HG03460 (cell line): Measurements from ENCODE around the gene NMBR.
"Not testable (repeated sequence)": the region's sequence is repeated elsewhere in the genome, so short reads cannot be mapped to it uniquely, and the experiment has no call there.

Experiments used
- ATAC-seq: cut with Tn5 transposase; IDR thresholded peaks from one replicate; pipeline ENCODE4 v1.9.1; 2021; ENCODE audit not compliant: unreplicated experiment

Gene NMBR

DNA sequence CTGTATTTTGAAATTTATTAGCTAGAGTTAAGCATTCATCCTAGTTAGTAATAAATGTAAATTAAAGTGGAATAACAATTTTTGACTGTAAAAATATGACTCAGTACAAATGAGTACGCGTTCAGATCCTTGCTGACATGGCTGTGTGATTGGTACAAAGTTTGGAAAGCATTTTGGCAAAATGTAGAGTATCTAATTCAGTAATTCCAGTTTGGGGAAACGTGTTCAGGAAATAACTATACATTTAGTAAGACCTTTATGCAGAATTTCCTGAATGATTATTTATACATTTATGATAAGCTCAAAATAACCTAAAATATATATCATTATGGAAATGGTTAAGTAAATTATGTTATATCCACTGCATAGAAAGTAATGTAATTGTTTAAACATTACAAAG is 8.2 kb upstream of the NMBR start:
- no peak for ATAC-seq

DNA sequence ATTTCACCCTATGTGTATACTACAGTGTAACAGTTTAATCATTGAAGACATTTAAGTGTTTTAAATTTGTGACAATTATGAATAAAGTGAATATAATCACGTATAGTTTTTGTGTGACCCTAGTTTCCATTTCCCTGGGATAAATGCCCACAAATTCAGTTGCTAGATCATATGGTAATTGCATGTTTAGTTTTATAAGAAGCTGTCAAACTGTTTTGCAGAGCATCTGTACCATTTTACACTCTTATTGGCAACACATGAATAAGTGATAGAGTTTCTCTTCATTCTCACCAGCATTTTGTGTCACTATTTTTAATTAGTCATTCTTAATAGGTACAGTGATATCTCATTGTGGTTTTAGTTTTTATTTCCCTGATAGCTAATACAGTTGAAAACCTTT is 7.4 kb upstream of the NMBR start:
- ATAC-seq: no peak

DNA sequence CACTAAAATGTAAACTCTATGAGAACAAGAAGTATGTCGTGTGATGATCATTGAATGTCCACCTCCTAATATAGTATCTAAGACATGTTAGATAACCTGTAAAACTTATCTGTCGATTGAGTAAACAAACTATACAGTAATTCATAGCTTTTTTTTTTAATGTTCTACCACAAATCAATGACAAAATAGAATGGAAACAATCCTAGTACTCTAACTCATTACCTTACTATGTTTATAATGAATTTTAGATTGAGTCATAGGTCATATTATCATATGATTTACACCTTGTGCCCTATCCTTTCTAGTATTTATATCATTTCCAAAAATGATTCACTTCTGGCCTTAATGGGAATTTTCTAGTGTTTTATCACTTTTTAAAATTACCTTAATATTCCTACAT is 6.3 kb upstream of the NMBR start:
- ATAC-seq: no peak

DNA sequence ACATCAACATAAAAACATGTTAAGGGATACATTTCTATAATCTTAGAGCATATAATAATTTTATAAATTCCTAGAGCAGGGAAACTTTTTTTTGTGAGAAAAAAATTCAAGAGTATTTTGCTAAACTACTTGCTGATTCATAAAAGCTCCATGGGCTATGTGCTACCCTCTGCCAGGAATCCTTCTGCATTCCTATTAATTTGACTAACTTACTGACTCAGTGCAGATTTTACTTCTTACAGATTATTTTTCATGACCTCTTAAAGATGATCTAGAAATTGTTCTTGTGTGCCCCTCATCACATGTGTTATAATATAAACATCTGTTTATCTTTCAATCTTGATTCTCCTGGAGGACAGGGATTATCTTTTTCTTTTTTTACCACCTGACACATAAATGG is 5.8 kb upstream of the NMBR start:
- ATAC-seq: no peak

DNA sequence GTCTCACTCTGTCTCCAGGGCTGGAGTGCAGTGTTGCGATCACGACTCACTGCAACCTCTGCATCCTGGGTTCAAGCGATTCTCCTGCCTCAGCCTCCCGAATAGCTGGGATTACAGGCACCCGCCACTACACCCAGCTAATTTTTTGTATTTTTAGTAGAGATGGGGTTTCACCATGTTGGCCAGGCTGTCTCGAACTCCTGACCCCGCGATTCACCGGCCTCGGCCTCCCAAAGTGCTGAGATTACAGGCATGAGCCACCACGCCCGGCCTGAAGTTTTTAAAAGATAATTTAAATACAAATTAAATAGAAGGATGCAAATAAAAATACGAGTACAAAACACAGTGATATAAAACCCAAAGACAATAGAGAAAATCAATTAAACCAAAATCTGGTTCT is 5.4 kb downstream of the NMBR start:
- ATAC-seq: not testable (repeated sequence)

DNA sequence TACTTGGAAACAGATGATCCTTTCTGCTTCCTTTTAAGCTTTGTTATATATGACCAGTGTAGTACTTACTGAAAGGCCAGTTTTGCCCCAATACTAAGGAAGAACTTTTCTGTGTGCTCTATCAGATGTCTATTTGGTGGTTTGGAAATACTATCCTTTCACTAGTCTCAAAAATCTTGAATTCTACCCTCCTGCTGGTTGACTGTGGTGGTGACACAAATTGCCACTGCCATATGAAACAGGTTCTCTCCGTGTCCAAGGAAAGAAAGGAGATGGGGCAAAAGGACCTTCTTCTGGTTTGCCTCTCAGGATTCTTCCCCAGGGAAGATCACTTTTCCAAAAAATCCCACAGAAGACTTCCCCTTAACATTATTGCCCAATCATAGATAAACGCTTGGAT is 8.0 kb downstream of the NMBR start:
- no peak for ATAC-seq

DNA sequence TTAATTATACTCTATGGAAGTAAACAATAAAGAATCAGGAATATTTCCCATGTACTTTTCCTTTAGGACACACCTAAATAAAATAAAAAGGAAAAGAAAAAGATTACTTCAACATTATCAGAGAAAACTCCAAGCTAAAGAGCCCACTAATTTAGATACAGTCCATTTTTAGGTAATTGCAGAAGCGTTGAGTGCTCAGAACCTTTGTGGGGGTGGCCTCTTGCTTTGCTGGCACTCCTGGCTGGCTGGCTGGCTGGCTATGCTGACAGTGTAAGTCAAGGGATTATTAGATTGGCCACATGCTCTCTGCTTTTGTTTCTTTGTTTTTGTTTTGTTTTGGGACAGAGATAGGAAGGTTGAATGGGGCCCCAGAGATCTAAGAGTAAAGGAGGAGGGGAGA is 14.3 kb downstream of the NMBR start, which contains the start of gene GJE1:
Gene GJE1 (plus strand): TSS at position 301 of the 400 bp plus-strand sequence. CDS start 234 bp downstream, outside the sequence.
- ATAC-seq: no peak

DNA sequence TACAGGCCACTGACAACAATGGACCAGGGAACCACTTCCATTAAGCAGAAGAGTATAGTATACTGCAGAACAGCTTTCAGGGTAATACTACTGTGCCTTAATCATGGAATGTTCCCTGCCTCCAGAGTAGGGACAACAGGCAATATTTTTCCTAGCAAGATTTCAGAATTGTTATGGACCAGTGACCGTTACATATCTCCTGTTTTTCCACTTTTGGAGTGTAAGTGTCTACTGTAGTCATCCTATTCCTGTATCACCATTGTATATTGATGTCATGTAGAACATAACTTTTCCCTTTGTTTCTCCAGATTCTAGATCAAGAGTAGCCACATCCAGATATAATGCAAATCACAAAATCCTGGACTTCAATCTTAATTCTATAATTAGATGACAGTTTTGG is 16.1 kb downstream of the NMBR start:
- no peak for ATAC-seq

DNA sequence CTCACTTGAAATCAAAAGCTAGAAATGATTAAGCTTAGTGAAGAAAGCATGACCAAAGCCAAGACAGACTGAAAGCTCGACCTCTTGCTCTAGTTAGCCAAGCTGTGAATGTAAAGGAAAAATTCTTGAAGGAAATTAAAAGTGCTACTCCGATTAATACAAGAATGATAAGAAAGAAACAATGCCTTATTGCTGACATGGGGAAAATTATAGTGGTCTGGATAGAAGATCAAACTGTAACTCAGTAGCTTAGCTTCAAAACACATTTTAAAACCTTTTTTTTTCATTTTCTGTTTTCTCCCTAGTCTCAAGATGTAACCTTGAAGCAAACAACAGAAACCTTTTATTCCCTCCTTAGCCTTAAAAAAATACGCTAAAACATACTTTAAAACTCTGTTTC is 25.6 kb downstream of the NMBR start:
- no peak for ATAC-seq

DNA sequence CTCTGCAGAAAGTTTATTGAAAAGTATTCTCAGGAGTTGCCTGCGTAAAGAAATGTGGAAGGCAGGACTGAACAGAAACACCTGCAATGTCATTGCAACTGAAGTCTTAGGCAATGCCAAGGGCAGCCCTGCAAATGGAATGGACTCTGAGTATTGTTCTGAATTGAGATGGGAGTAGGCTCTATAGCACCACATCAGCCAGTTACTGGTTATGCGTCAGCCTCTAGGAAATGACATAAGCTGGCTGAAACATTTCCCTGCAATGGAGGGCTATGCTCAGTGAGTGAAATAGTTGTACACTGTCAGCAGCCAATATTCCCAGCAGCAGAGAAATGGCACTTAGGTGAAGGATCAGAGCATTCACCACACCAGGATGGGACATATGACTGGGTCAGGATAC is 28.0 kb downstream of the NMBR start:
- no peak for ATAC-seq

DNA sequence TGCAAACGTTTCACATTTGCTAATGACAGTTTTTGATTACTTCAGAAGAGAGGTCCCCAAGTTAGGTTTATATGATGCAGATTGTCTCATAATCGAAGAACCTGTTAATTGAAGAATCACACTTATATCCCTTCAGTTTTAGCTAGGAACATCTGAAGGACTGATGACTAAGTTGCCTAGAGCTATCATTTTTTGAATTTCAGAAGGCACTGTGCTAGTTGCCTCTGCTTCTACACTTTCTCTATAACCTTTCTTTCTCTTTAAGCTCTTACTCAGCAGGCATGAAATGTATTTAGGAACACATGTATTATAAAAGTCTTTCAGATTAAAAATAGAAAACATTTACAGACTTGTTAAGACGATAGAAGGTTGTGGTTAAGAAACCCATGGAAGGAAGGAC is 28.6 kb downstream of the NMBR start:
- no peak for ATAC-seq

DNA sequence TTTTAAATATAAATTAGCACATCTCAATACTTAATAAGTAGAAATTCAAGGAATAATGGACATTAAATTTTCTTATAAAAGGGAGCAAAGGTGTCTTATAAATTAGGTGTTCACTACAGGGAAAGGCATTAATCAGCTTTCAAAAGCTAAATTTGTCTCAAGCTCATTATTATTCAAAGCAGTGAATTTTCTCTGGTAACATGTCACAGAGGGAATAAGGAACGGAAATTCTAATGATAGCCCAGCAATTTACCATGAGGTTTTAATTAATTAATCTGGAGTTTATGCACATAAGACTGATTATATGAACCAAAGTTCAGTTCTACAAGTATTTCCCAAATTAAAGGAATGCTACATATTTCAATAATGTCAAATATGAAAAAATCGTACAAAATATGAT is 29.6 kb downstream of the NMBR start:
- no peak for ATAC-seq

DNA sequence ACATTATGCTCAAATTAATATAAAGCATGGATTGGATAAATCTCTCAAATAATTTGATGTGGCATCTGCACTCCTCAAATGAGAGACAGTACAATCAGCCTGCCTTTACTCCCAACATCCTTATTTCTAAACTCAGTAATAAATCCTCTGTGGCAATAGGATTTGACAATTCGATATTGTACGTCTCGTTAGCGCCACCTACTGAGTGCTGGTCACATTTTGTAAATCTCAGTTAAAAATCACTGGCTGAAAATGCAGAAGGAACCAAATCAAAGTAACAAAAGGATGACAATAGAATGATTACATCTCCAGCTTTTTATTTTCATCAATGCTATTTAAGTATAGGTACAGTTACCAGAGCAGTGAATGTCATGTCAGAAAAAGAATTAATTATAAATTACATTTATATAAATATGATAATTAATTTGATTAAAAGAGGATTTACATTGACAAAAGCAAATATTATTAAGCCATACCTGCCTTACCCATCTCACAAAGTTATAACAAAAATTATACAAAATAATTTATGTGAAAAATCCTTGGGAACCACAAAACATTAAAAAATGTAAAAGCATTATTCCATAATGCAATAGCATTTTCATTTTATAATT is 34.4 kb downstream of the NMBR start:
- ATAC-seq: no peak

DNA sequence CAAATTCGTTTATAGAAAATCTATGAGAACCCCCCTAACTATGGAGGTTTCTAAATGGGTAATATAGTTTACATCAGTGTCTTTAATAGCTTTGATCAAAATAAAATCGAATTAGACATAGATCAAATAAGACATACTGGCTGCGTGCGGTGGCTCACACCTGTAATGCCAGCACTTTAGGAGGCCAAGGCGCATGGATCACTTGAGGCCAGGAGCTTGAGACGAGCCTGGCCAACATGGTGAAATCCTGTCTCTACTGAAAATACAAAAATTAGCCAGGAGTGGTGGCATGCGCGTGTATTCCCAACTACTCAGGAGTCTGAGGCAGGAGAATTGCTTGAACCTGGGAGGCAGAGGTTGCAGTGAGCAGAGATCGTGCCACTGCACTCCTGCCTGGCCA is 36.1 kb downstream of the NMBR start:
- not testable (repeated sequence) for ATAC-seq

DNA sequence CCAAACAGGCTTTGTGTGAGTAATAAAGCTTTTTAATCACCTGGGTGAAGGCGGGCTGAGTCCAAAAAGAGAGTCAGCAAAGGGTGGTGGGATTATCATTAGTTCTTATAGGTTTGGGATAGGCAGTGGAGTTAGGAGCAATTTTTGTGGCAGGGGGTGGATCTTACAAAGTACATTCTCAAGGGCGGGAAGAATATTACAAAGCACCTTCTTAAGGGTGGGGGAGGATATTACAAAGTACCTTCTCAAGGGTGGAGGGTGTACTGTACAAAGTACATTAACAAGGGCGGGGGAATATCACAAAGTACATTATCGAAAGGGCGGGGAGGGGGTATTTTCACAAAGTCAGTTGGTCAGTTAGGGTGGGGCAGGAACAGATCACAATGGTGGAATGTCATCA is 42.1 kb downstream of the NMBR start:
- not testable (repeated sequence) for ATAC-seq

DNA sequence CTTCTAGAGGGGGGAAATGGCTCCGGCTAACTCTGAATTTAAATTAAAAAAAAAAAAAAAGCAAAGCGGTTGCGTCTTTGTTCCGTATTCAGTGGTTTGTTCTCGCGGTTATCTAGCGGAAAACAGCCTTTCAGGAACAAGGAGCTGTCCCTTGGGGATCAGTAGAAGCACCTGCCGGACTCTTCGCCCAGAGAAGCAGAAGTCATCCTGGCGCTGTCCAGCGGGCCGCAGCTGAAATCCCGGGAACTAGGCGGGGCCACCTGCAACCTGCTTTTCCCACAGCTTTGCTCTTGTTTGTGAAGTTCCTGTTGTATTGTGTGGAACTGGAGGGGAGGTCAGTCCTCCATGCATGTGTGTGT is 58.1 kb downstream of the NMBR start:
- ATAC-seq: no peak

DNA sequence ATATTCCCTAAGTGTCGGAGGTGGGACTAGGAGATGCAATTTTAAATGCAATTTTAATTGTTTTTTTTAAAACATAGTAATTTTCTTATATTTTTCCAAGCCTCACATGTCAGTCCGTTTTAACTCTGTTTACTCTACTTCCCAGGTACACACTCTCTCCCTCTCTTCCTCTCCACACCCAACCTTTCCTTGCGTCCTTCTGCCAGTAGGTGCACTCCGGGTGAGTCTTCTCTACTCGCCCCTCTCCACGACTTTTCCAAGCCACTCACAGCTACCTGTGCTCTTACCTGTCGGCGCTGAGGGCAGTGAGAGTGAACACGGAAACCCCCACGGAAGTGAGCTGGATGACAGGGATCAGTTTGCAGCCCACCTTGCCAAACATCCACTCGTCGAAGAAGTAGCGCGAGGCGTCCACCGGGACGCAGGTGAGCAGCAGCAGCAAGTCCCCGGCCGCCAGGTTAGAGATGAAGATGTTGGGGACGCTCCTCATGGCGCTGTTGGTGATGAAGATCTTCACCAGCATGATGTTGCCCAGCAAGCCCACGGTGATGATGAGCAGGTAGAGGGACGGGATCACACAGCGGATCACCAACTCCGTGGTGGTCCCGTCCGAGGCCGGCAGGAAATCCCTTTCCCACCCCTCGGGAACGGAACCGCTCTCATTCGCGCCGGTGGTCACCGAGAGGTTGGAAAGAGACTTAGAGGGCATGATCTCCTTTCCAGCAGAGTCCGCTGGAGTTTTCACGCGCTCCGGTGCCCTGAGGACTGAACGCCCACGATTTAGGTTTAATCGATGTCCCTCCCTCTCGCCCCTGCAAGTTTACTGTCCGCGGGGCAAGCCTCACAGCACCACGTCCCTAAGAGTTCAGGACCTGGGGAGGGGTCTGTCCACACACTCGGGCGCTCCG is 58.7 kb downstream of the NMBR start:
- no peak for ATAC-seq

DNA sequence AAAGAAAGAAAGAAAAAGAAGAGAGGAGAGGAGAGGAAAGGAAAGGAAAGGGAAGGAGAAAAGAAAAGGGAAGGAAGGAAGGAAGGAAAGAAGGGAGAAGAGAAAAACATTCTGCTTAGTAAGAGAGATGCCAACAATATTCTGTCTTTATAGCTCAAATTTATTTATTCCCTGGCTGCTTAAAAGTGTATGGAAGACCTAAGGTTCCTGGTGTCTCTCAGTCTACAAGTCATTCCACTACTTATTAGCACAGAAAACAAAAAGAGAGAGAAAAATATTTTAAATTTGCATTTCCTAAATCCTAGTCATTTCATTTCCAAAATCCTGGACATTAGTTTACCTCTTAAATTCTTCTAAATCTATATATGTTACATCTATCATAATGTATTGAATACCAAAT is 67.8 kb downstream of the NMBR start:
- no peak for ATAC-seq

DNA sequence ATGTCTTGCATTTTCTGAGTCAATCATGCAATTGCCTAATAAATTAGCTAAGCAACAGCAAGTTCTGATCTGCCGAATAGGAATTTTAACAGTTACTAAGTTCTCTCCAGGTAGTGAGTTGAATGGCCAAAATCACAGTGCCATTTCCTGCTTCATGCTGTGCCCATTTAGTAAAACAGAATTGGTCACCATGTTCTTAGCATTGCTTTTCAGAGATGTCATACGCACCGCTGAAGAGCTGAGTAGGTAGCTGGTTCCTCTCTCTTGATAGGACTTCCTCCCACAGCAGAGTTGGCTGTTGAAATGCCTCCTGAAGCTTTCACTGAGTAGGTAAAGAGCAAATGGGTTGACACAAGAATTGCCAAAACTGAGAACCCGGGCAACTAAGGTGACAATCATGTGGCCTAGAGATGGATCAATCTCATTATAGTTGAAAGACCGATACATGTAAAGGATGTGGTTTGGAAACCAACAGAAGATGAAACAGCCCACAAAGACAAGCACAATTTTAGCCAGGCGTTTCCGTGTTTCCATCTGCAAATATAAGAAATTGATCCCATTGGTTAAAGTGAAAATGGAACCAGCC is 71.3 kb downstream of the NMBR start:
- ATAC-seq: no peak

DNA sequence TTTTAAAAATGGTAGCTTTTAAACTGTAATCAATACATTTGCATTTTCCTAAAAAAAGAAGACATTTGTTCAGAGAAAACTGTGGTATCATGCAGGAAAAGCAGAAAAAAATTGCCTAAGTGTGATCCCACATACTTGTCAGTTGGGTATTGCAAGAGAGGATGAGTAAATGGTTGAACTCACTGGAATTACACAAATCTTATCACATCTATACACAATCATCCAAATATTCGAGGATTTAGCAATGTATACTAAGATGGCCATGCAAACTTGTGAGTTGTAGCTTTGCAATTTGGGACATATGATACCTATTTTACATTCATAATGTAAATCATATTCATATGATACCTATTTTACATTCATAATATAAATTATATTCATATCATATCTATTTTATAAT is 72.4 kb downstream of the NMBR start:
- no peak for ATAC-seq

DNA sequence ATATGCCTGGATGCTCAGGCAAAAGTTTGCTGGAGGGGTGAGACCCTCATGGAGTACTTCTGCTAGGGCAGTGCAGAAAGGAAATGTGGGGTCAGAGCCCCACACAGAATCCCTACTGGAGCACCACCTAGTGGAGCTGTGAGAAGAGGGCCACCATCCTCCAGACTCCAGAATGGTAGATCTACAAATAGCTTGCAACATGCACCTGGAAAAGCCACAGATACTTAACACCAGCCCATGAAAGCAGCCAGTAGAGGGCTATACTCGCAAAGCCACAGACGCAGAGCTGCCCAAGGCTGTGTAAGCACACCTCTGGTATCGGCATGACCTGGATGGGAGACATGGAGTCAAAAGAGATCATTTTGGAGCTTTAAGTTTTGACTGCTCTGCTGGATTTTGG is 74.9 kb downstream of the NMBR start:
- no peak for ATAC-seq

DNA sequence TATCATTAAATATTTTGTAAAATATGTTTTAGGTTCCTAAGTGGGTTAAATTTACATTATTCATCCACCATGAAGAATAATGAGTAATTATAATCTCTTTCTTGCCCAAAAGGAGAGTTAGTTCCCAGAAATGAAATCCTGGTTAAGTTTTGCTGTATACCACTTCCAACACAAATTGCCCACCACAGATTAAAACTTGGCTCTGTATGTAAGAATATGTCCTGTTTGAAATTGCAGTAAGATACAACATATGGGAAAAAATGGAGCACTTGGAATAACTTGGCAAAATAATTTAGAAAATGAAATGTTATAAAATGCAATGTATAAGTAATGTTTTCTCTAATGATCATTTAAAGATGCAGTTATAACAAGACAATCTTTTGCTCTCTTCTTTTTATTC is 78.5 kb downstream of the NMBR start:
- ATAC-seq: no peak
